ENCODE measurements around the gene AREG.
"Not testable (repeated sequence)": the region's sequence is repeated elsewhere in the genome, so short reads cannot be mapped to it uniquely, and the experiment has no call there.

AREG gene, protein sequence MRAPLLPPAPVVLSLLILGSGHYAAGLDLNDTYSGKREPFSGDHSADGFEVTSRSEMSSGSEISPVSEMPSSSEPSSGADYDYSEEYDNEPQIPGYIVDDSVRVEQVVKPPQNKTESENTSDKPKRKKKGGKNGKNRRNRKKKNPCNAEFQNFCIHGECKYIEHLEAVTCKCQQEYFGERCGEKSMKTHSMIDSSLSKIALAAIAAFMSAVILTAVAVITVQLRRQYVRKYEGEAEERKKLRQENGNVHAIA

DNA sequence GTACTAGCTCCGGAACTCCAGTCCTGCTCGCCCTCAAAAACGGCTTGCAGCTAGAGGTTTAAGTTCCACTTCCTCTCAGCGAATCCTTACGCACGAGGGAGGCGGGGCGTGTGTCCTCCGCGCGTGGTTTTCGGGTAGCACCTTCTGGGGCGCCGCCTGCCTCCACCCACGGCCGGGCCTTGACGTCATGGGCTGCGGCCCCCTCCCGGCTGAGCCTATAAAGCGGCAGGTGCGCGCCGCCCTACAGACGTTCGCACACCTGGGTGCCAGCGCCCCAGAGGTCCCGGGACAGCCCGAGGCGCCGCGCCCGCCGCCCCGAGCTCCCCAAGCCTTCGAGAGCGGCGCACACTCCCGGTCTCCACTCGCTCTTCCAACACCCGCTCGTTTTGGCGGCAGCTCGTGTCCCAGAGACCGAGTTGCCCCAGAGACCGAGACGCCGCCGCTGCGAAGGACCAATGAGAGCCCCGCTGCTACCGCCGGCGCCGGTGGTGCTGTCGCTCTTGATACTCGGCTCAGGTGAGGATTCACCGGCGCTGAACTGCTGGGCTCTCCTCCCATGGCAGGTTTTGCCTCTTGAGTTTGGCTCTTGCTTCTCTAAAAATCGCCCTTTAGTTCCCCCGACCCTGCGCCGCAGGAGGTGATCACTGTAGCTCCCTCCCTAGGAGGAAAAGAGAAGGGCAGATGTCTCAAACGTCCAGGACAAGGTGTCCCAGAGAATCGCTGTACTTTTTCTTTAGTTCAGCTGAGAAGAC lies at the start of gene AREG:
Gene AREG, plus strand, starts transcription at position 246 of the 752 bp plus-strand sequence. Its CDS starts 210 bp downstream, at position 456.
- TF ChIP-seq, protein P1, sequence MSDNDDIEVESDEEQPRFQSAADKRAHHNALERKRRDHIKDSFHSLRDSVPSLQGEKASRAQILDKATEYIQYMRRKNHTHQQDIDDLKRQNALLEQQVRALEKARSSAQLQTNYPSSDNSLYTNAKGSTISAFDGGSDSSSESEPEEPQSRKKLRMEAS (IDR thresholded peaks at IDR 0.05; ENCODE audit: low read depth, low read length) = no peak
- TF ChIP-seq MYC (IDR thresholded peaks at IDR 0.05; ENCODE audit: low read depth, low read length) (no peak), POLR2A (IDR thresholded peaks at IDR 0.05; ENCODE audit: extremely low read depth, insufficient read length) (no peak)
- TF ChIP-seq, protein P2, sequence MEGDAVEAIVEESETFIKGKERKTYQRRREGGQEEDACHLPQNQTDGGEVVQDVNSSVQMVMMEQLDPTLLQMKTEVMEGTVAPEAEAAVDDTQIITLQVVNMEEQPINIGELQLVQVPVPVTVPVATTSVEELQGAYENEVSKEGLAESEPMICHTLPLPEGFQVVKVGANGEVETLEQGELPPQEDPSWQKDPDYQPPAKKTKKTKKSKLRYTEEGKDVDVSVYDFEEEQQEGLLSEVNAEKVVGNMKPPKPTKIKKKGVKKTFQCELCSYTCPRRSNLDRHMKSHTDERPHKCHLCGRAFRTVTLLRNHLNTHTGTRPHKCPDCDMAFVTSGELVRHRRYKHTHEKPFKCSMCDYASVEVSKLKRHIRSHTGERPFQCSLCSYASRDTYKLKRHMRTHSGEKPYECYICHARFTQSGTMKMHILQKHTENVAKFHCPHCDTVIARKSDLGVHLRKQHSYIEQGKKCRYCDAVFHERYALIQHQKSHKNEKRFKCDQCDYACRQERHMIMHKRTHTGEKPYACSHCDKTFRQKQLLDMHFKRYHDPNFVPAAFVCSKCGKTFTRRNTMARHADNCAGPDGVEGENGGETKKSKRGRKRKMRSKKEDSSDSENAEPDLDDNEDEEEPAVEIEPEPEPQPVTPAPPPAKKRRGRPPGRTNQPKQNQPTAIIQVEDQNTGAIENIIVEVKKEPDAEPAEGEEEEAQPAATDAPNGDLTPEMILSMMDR (IDR thresholded peaks at IDR 0.05; ENCODE audit: low read depth, low read length) = no peak
- peak; percentile 5 for DNase-seq (ENCODE audit: low read depth)
- no peak within 1 kb of the TSS for H3K4me3 ChIP-seq (ENCODE audit: low read depth, low read length)

DNA sequence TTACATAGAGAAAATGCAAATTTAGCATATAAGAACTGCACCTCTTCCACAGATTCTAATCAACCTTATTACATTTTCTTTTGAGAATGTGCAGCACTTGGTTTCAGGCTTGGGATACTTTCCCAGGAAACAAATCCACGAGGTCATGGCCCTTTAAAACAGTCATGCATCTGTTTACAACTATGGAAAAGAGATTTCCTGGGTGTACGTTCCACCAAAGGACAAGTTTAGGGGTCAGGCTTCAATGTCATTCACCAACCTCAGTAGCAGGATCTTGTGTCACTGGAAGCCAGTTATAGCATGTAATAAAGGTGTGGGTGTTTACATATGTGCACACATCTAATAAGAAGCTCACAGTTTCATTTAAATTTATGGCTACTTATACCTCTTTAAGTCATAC lies 49.3 kb upstream of the AREG start:
- no peak for DNase-seq (ENCODE audit: low read depth)
- H3K4me3 ChIP-seq (ENCODE audit: low read depth, low read length) = no peak overlapping the region
- TF ChIP-seq MYC (IDR thresholded peaks at IDR 0.05; ENCODE audit: low read depth, low read length) = no peak
- TF ChIP-seq, protein P1 (IDR thresholded peaks at IDR 0.05; ENCODE audit: low read depth, low read length) = no peak
- TF ChIP-seq, protein P2 (IDR thresholded peaks at IDR 0.05; ENCODE audit: low read depth, low read length) = no peak
- no peak for TF ChIP-seq POLR2A (IDR thresholded peaks at IDR 0.05; ENCODE audit: extremely low read depth, insufficient read length)

DNA sequence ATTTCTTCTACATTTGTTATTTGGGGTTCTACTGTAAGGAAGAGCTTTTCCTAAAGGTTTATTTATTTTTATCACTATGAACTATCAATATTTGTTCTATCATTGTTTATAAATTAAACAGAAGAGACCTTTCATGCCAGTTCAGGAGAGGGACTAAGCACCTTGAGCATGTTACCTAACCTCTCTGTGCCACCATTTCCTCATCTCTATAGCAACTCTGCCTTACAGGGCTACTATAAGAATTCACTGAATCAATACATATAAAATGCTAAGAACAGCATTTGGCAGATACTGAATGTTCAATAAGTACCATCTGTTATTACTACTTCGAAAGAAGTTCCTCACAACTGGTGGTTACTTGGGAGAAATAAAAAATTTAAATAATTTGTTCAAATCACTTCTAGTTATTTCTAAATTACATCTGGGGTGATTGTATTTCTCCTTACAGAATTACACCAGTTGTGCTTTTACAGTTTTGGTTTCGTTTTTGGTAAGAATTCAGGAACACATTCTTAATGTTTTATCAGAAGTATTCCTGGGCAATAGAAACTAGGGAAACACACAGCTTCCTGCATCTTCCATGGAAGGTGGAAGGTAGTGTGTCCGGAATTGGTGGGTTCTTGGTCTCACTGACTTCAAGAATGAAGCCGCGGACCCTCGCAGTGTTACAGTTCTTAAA lies 47.0 kb upstream of the AREG start:
- peak overlapping the region; percentile 84 for H3K4me3 ChIP-seq (ENCODE audit: low read depth, low read length)
- DNase-seq (ENCODE audit: low read depth) = peak; percentile 21
- TF ChIP-seq, protein P1 (IDR thresholded peaks at IDR 0.05; ENCODE audit: low read depth, low read length) = no peak
- TF ChIP-seq, protein P2 (IDR thresholded peaks at IDR 0.05; ENCODE audit: low read depth, low read length) = no peak
- TF ChIP-seq POLR2A (IDR thresholded peaks at IDR 0.05; ENCODE audit: extremely low read depth, insufficient read length) = no peak
- TF ChIP-seq MYC (IDR thresholded peaks at IDR 0.05; ENCODE audit: low read depth, low read length) = no peak

DNA sequence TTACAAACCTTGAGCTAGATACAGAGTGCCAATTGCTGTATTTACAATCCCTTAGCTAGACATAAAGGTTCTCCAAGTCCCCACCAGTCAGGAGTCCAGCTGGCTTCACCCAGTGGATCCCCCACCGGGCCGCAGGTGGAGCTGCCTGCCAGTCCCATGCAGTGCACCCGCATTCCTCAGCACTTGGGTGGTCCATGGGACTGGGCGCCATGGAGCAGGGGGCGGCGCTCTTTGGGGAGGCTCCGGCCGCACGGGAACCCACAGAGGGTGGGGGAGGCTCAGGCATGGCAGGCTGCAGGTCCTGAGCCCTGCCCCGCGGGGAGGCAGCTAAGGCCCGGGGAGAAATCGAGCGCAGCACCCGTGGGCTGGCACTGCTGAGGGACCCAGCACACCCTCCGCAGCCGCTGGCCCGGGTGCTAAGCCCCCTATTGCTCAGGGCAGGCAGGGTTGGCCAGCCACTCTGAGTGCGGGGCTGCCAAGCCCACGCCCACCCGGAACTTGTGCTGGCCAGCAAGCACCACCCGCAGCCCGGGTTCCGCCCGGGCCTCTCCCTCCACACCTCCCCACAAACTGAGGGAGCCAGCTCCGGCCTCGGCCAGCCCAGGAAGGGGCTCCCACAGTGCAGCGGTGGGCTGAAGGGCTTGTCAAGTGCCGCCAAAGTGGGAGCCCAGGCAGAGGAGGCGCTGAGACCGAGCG lies 45.9 kb upstream of the AREG start:
- not testable (repeated sequence) for DNase-seq (ENCODE audit: low read depth); H3K4me3 ChIP-seq (ENCODE audit: low read depth, low read length)

DNA sequence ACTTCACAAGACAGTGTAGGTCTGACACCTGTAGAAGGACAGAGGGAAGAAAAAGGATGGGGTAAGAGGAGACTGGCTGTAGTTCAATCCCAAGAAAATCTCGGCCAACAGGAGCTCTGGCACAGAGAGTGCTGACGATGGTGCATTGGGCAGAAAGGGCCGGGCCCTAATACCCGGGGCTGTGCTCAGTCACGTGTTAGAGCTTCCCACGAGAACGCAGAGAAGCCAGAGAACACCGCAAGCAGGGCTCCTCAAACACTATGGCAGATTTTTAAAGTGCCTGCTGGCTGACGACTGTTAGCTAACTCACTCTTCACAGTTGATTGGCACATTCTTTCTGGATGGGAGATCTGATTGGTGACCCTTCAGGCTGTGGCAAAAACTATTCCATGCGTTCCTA lies 44.5 kb upstream of the AREG start:
- no peak overlapping the region for H3K4me3 ChIP-seq (ENCODE audit: low read depth, low read length)
- TF ChIP-seq POLR2A (IDR thresholded peaks at IDR 0.05; ENCODE audit: extremely low read depth, insufficient read length) (no peak), MYC (IDR thresholded peaks at IDR 0.05; ENCODE audit: low read depth, low read length) (no peak)
- TF ChIP-seq, protein P2 (IDR thresholded peaks at IDR 0.05; ENCODE audit: low read depth, low read length) = no peak
- TF ChIP-seq, protein P1 (IDR thresholded peaks at IDR 0.05; ENCODE audit: low read depth, low read length) = no peak
- peak; percentile 2 for DNase-seq (ENCODE audit: low read depth)

All from NB4 (cell line).